ENCODE results near the gene AZU1.

GRCh38 chr19:816500-816857, 11.2 kb upstream of the AZU1 start:
- no peak for TF ChIP-seq CTCF (IDR thresholded peaks at IDR 0.05)
- no peak for TF ChIP-seq POLR2A (IDR thresholded peaks at IDR 0.05)

Measured in body of pancreas (tissue), 4 donors.